Left ventricle myocardium inferior (tissue), 1 donor: ENCODE results near the gene ZBTB26. TPM values are rescaled to one million over a fixed set of nuclear protein-coding genes. Genes with fewer than 3 reads are reported as not detected.

Experiments used
- DNase-seq: peaks from one replicate; pipeline ENCODE4 v3.0.0-alpha.2; 2020
- H3K27ac ChIP-seq: fragments of 200-600 bp; replicated peaks from 2 replicates; pipeline ENCODE4 v1.8.0; 2021
- H3K27me3 ChIP-seq: fragments of 200-600 bp; 2 replicates; pipeline ENCODE4 v1.8.0; 2021; ENCODE audit warnings: low read depth
- H3K36me3 ChIP-seq: fragments of 200-600 bp; 2 replicates; pipeline ENCODE4 v1.8.0; 2021
- H3K4me1 ChIP-seq: fragments of 200-600 bp; 2 replicates; pipeline ENCODE4 v1.8.0; 2021
- H3K4me3 ChIP-seq: fragments of 200-600 bp; 2 replicates; pipeline ENCODE4 v1.8.0; 2021; ENCODE audit warnings: mild to moderate bottlenecking, moderate library complexity
- H3K9me3 ChIP-seq: fragments of 200-600 bp; replicated peaks from 2 replicates; pipeline ENCODE4 v1.8.0; 2021
- intact Hi-C: fragments of 100-400 bp; cut with micrococcal nuclease; formaldehyde crosslinking; loops from one replicate; pipeline ENCODE4 v1.11.0; 2022
- total RNA-seq: library from RNA; stranded (reverse); fragmentation: NEBNext Ultra II Directional; extraction: Animal tissue kit (Norgen Biotek cat#: 25700); gene quantifications from one replicate; pipeline ENCODE4 v1.2.1, GENCODE V29; 2021
- TF ChIP-seq, protein P1 (sequence below): fragments of 200-600 bp; IDR thresholded peaks from 2 replicates; pipeline ENCODE4 v1.8.0; 2021; ENCODE audit warnings: antibody characterized with exemption, mild to moderate bottlenecking, borderline replicate concordance
- donor health status: DM: no; HTN: yes; CAD: no; lungs with severe emphysema.

ZBTB26 gene
- total RNA-seq, 1 donor from 2014 or later: 5.4 TPM

GRCh38 chr9:122954253-122954691, 23.0 kb upstream of the ZBTB26 start:
- H3K9me3 ChIP-seq: no peaks in the 10 kb centered on the region
- H3K4me1 ChIP-seq: peaks cover 53% of the 10 kb centered on the region
- no peak overlapping the region for H3K4me3 ChIP-seq
- no peaks in the 10 kb centered on the region for H3K27me3 ChIP-seq
- peak overlapping the region; percentile 22 for H3K27ac ChIP-seq
- peaks cover 9% of the 10 kb centered on the region for H3K36me3 ChIP-seq
- no peak for DNase-seq
- intact Hi-C loops: no loop called here
- TF ChIP-seq, protein P1, sequence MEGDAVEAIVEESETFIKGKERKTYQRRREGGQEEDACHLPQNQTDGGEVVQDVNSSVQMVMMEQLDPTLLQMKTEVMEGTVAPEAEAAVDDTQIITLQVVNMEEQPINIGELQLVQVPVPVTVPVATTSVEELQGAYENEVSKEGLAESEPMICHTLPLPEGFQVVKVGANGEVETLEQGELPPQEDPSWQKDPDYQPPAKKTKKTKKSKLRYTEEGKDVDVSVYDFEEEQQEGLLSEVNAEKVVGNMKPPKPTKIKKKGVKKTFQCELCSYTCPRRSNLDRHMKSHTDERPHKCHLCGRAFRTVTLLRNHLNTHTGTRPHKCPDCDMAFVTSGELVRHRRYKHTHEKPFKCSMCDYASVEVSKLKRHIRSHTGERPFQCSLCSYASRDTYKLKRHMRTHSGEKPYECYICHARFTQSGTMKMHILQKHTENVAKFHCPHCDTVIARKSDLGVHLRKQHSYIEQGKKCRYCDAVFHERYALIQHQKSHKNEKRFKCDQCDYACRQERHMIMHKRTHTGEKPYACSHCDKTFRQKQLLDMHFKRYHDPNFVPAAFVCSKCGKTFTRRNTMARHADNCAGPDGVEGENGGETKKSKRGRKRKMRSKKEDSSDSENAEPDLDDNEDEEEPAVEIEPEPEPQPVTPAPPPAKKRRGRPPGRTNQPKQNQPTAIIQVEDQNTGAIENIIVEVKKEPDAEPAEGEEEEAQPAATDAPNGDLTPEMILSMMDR: no peak

DNA sequence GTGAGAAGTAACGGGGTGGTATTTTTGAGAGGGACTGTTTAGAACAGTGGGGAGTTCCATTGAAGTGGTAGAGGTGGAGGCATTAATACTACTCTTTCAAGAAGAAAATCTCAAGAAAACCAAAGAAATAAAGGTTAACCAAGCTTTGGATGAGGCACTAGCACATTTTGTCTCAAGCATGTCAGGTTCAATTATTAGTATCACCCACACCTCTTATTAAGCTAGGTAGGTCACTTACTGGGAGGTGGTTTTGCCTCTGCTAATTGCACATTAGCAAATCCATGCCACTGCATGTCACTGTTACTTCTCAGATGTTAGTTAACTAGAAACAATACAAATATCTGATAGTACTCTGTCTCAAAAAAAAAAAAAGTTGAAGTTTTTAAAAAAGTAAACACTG, 19.7 kb upstream of the ZBTB26 start:
- TF ChIP-seq, protein P1: no peak
- DNase-seq: no peak
- H3K36me3 ChIP-seq: no peaks in the 10 kb centered on the region
- H3K4me1 ChIP-seq: peaks cover 68% of the 10 kb centered on the region
- no peaks in the 10 kb centered on the region for H3K27me3 ChIP-seq
- intact Hi-C loops: no loop called here
- H3K4me3 ChIP-seq: no peak overlapping the region
- H3K27ac ChIP-seq: no peak overlapping the region
- no peaks in the 10 kb centered on the region for H3K9me3 ChIP-seq

DNA sequence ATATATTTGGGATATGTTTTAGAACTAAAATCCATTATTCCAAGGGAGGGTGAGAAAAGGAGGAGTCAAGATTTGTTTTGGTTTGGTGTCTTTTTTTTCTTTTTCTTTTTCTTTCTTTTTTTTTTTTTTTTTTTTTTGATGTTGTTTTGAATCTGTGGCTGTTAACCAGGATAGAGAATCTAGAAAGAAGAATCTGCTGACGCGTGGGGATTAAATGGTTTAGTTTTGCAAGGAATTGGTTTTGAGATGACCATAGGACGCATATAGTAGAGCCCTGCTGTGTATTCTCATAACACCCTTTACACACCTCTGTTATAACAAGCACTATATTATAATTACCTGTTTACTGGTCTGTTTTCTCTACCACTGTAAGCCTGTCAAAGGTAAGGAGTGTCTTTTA, 19.0 kb upstream of the ZBTB26 start:
- H3K27me3 ChIP-seq: no peaks in the 10 kb centered on the region
- H3K27ac ChIP-seq: no peak overlapping the region
- H3K9me3 ChIP-seq: no peaks in the 10 kb centered on the region
- intact Hi-C loops: no loop called here
- H3K4me1 ChIP-seq: peaks cover 76% of the 10 kb centered on the region
- H3K36me3 ChIP-seq: no peaks in the 10 kb centered on the region
- DNase-seq: no peak
- TF ChIP-seq, protein P1: no peak
- no peak overlapping the region for H3K4me3 ChIP-seq

DNA sequence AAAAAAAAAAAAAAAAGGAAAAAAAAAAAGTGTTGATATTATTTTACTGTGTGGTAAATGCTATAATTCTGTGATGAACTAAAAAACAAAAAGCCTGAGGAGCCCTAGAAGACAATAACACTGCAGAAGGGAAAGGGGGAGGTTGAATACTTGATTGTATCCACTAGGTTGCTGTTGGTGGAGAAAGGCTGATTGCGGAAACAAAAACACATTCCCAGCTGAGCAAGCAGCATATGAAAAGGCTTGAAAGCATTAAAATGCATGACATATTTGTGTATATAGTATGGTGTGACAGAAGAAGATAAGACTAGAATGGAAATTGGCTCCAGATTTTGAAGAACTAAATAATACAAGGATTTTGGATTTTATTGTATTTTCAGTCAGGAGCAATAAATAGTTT, 18.4 kb upstream of the ZBTB26 start:
- intact Hi-C loops: no loop called here
- H3K4me1 ChIP-seq: peaks cover 74% of the 10 kb centered on the region
- H3K4me3 ChIP-seq: no peak overlapping the region
- no peaks in the 10 kb centered on the region for H3K9me3 ChIP-seq
- TF ChIP-seq, protein P1: no peak
- no peaks in the 10 kb centered on the region for H3K36me3 ChIP-seq
- no peak overlapping the region for H3K27ac ChIP-seq
- no peak for DNase-seq
- no peaks in the 10 kb centered on the region for H3K27me3 ChIP-seq

- TF ChIP-seq, protein P1: no peak
- intact Hi-C loops: no loop called here
- Histone ChIP-seq H3K4me3 (no peak overlapping the region), H3K4me1 (peaks cover 70% of the 10 kb centered on the region), H3K36me3 (no peaks in the 10 kb centered on the region), H3K9me3 (no peaks in the 10 kb centered on the region), H3K27ac (peak overlapping the region; percentile 53), H3K27me3 (no peaks in the 10 kb centered on the region)
- no peak for DNase-seq
These were observed 17.0 kb upstream of the ZBTB26 start for GRCh38 chr9:122948313-122948712.
